Measurements from ENCODE around the gene APOB.

Gene APOB

DNA sequence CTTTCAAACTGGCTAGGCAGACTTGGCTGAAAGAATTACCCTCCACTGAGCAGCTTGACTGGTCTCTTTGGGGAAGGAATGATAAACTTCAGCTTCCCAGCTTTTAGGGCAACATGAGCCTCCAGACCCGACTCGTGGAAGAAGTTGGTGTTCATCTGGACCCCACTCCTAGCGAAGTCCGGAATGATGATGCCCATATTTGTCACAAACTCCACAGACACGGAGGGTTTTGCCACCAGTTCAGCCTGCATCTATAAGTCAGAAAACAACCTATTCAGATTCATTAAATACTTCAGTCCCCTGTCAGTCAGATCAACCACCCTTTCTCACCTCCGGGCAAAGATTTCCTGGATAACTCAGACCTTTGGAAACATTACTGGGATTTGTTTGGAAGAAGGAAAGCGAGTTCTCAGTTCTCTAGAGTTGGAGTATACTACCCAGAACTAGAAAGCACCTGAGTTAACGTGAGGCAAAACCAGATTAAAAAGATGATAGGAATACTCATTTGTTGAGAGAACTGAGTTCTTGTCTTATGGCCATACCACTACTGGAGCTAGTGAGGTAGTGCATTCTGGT lies 21.0 kb downstream of the APOB start:
- H3K4me1 Mint-ChIP-seq = no peaks in the 10 kb centered on the region
- H3K36me3 Mint-ChIP-seq (ENCODE audit: low read depth) = no peaks in the 10 kb centered on the region
- no peak overlapping the region for H3K4me3 Mint-ChIP-seq
- H3K27ac Mint-ChIP-seq = no peak overlapping the region
- peaks cover 18% of the 10 kb centered on the region for H3K27me3 Mint-ChIP-seq (ENCODE audit: low read depth)
- TF ChIP-seq, protein P1, sequence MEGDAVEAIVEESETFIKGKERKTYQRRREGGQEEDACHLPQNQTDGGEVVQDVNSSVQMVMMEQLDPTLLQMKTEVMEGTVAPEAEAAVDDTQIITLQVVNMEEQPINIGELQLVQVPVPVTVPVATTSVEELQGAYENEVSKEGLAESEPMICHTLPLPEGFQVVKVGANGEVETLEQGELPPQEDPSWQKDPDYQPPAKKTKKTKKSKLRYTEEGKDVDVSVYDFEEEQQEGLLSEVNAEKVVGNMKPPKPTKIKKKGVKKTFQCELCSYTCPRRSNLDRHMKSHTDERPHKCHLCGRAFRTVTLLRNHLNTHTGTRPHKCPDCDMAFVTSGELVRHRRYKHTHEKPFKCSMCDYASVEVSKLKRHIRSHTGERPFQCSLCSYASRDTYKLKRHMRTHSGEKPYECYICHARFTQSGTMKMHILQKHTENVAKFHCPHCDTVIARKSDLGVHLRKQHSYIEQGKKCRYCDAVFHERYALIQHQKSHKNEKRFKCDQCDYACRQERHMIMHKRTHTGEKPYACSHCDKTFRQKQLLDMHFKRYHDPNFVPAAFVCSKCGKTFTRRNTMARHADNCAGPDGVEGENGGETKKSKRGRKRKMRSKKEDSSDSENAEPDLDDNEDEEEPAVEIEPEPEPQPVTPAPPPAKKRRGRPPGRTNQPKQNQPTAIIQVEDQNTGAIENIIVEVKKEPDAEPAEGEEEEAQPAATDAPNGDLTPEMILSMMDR (IDR thresholded peaks at IDR 0.05; ENCODE audit: unreplicated experiment in 3 of 3) = no peak
- H3K9me3 Mint-ChIP-seq = no peaks in the 10 kb centered on the region

DNA sequence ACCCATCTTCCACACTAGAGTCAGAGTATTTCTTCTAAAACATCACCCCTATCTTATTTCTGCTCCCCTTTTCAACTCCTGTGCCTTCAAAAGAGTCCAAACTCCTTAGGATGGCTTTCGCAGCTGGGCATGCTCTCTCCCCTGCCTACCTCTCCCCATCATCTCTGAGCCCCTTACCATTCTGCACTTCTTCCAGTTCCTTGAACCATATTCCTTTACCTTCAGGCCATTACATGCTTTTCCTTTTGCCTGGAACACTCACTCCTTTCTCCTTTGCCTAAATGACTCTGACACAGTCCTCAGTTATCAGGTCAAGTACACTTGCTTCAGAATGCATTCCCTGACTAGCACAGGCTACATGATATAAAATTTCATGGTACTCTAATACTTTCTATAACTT lies 22.4 kb downstream of the APOB start:
- no peak overlapping the region for H3K4me3 Mint-ChIP-seq
- no peaks in the 10 kb centered on the region for H3K9me3 Mint-ChIP-seq
- TF ChIP-seq, protein P1 (IDR thresholded peaks at IDR 0.05; ENCODE audit: unreplicated experiment in 3 of 3) = no peak
- H3K4me1 Mint-ChIP-seq = no peaks in the 10 kb centered on the region
- H3K27me3 Mint-ChIP-seq (ENCODE audit: low read depth) = peaks cover 16% of the 10 kb centered on the region
- no peaks in the 10 kb centered on the region for H3K36me3 Mint-ChIP-seq (ENCODE audit: low read depth)
- H3K27ac Mint-ChIP-seq = no peak overlapping the region

DNA sequence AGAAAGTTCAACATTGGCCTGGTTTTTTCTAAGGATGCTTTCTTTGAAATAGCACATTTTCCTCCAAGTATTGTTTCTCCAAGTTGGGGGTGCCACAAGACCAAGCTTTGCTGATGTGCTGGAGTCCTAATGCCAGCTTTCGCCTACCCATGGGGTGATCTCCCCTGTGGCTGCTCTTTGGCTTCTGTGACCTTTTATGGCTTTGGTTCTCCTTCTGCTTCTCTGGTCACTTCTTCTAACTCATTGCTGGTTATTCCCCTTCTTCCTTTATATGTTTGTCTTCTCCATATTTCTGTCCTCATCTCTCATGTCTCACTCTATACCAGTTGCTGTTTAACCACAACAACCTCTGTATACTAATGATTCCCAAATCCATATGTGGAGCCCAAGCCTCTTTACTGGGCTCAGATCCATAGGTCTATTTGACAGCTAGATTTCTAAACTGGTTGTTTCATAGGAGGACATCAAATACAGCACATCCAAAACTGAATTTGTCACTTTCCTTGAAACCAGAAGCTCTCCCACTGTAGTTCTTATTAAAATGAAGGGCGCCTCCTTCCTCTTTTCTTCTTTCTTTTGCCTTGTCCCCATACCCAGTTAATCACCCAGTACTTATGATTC lies 23.1 kb downstream of the APOB start:
- Mint-ChIP-seq H3K4me3 (no peak overlapping the region), H3K9me3 (no peaks in the 10 kb centered on the region), H3K27ac (no peak overlapping the region), H3K4me1 (no peaks in the 10 kb centered on the region), H3K27me3 (ENCODE audit: low read depth) (peaks cover 15% of the 10 kb centered on the region), H3K36me3 (ENCODE audit: low read depth) (no peaks in the 10 kb centered on the region)
- TF ChIP-seq, protein P1 (IDR thresholded peaks at IDR 0.05; ENCODE audit: unreplicated experiment in 3 of 3) = no peak

DNA sequence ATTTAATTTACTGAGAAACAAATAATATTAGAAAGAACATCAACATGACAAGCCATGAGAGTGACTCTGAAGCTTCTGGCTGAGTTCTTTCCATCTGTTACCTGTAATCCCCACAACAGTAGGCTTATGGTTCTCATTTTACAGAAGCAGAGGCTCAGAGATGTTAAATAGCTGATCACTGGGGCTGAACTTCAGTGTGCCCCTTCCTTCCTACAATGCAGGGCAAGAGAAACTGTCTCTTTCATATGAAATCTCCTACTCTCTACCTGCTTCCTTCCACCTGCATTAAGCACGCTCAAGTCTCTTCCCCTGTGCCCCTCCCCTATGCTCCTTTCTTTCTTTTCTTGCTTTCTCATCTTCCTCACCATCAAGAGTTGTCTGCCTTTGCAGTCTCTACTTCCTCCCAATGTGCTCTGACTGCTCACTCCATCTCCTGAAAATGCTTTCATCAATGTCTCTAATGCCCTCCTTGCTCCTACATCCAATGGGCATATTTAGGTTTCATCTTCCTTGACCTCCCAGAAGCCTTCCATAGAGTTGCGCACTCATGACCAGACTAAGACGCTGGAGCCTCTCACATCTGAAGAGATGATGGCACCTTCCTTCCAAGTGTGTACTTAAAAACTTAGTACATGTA lies 23.7 kb downstream of the APOB start:
- Mint-ChIP-seq H3K9me3 (no peaks in the 10 kb centered on the region), H3K27me3 (ENCODE audit: low read depth) (peaks cover 9% of the 10 kb centered on the region), H3K4me3 (no peak overlapping the region), H3K36me3 (ENCODE audit: low read depth) (no peaks in the 10 kb centered on the region), H3K4me1 (no peaks in the 10 kb centered on the region), H3K27ac (no peak overlapping the region)
- TF ChIP-seq, protein P1 (IDR thresholded peaks at IDR 0.05; ENCODE audit: unreplicated experiment in 3 of 3) = no peak

DNA sequence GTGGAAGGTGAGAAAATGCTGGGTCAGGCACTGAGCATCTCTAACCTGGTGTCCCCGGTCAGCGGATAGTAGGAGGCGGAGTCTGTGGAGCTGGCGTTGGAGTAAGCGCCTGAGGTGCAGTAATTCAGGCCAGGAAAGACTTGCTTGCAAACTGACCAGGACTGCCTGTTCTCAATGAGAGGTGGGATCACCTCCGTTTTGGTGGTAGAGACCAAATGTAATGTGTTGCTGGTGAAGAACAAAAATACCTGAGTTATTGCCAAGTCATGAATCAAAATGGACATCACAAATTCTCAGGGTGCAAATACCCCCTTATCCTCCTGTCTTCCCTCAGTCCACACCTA lies 24.2 kb downstream of the APOB start:
- H3K4me1 Mint-ChIP-seq = no peaks in the 10 kb centered on the region
- H3K27me3 Mint-ChIP-seq (ENCODE audit: low read depth) = peaks cover 8% of the 10 kb centered on the region
- no peak overlapping the region for H3K27ac Mint-ChIP-seq
- H3K9me3 Mint-ChIP-seq = no peaks in the 10 kb centered on the region
- TF ChIP-seq, protein P1 (IDR thresholded peaks at IDR 0.05; ENCODE audit: unreplicated experiment in 3 of 3) = no peak
- H3K36me3 Mint-ChIP-seq (ENCODE audit: low read depth) = no peaks in the 10 kb centered on the region
- H3K4me3 Mint-ChIP-seq = no peak overlapping the region
